COLO829 (cell line): ENCODE measurements around the gene DMRTC1B.
"Not testable (repeated sequence)": the region's sequence is repeated elsewhere in the genome, so short reads cannot be mapped to it uniquely, and the experiment has no call there.

Experiments used
- DNase-seq: peaks from one replicate; pipeline ENCODE4 v3.0.0; 2012; ENCODE audit warnings: low spot score

The DMRTC1B gene

GRCh38 chrX:72776653-72777466, at the start of gene DMRTC1B:
TSS of gene DMRTC1B (plus strand) at chrX:72776890. CDS start at chrX:72845136, 68,246 bp downstream.
- DNase-seq, result not testable (repeated sequence)

- no peak for DNase-seq
These were observed 48.8 kb upstream of the DMRTC1B start for GRCh38 chrX:72727846-72728245.

- DNase-seq, result not testable (repeated sequence)
These were observed 43.1 kb upstream of the DMRTC1B start for GRCh38 chrX:72733636-72734035.

- DNase-seq, result no peak
These were observed 41.1 kb upstream of the DMRTC1B start for GRCh38 chrX:72735561-72735960.

- DNase-seq, result not testable (repeated sequence)
These were observed 31.1 kb upstream of the DMRTC1B start for GRCh38 chrX:72745546-72745945.

GRCh38 chrX:72748545-72748944, 28.1 kb upstream of the DMRTC1B start:
- DNase-seq, result not testable (repeated sequence)

GRCh38 chrX:72760454-72760853, 16.2 kb upstream of the DMRTC1B start:
- not testable (repeated sequence) for DNase-seq

GRCh38 chrX:72777467-72777790, 739 bp downstream of the DMRTC1B start:
- not testable (repeated sequence) for DNase-seq

- not testable (repeated sequence) for DNase-seq
These were observed 1.5 kb downstream of the DMRTC1B start for GRCh38 chrX:72778146-72778545.

GRCh38 chrX:72782560-72782959, 5.9 kb downstream of the DMRTC1B start, which contains the start of gene FAM236B:
TSS of gene FAM236B (minus strand) at chrX:72782660. CDS start at chrX:72782560, 100 bp downstream.
- DNase-seq, result not testable (repeated sequence)

- not testable (repeated sequence) for DNase-seq
These were observed 6.8 kb downstream of the DMRTC1B start for GRCh38 chrX:72783365-72783936.

GRCh38 chrX:72783964-72784363, 7.3 kb downstream of the DMRTC1B start:
- DNase-seq, result not testable (repeated sequence)

GRCh38 chrX:72788142-72788541, 11.5 kb downstream of the DMRTC1B start:
- not testable (repeated sequence) for DNase-seq

- DNase-seq, result not testable (repeated sequence)
These were observed 13.7 kb downstream of the DMRTC1B start for GRCh38 chrX:72790390-72790789.

- DNase-seq, result not testable (repeated sequence)
These were observed 31.4 kb downstream of the DMRTC1B start, which contains the start of gene FAM236D for GRCh38 chrX:72808110-72808509. TSS of gene FAM236D (minus strand) at chrX:72808210. CDS start at chrX:72808110, 100 bp downstream.

GRCh38 chrX:72830701-72831100, 54.0 kb downstream of the DMRTC1B start:
- DNase-seq, result not testable (repeated sequence)

- DNase-seq, result not testable (repeated sequence)
These were observed 60.8 kb downstream of the DMRTC1B start for GRCh38 chrX:72837532-72837931.

- DNase-seq, result not testable (repeated sequence)
These were observed 106.2 kb downstream of the DMRTC1B start for GRCh38 chrX:72882898-72883297.

GRCh38 chrX:72889740-72890139, 113.0 kb downstream of the DMRTC1B start:
- not testable (repeated sequence) for DNase-seq
